Osteoblast (primary cell): ENCODE results near the gene GPX6. TPM values are rescaled to one million over a fixed set of nuclear protein-coding genes. Genes with fewer than 3 reads are reported as not detected.

ENCODE experiments used
- DNase-seq: peaks from one replicate; pipeline ENCODE4 v3.0.0; 2011; ENCODE audit warnings: low spot score, mixed read lengths; ENCODE audit not compliant: insufficient read length; ENCODE audit errors: missing footprints
- H2AFZ ChIP-seq: 2 replicates; pipeline ENCODE4 v1.6.0; 2011; ENCODE audit warnings: mild to moderate bottlenecking, low read length
- H3K27ac ChIP-seq: 2 replicates; pipeline ENCODE4 v1.5.1; 2011; ENCODE audit warnings: mild to moderate bottlenecking, low read depth, low read length, moderate library complexity
- H3K27me3 ChIP-seq: 2 replicates; pipeline ENCODE4 v1.6.0; 2012; ENCODE audit warnings: mild to moderate bottlenecking, control low read depth, inconsistent platforms, low read length, moderate library complexity; ENCODE audit not compliant: insufficient read depth
- H3K36me3 ChIP-seq: 2 replicates; pipeline ENCODE4 v1.5.1; 2011; ENCODE audit warnings: mild to moderate bottlenecking, low read length, control low read depth, moderate library complexity; ENCODE audit not compliant: insufficient read depth
- H3K4me1 ChIP-seq: 2 replicates; pipeline ENCODE4 v1.5.1; 2011; ENCODE audit warnings: mild to moderate bottlenecking, low read length, control low read depth, moderate library complexity; ENCODE audit not compliant: insufficient read depth
- H3K4me2 ChIP-seq: 2 replicates; pipeline ENCODE4 v1.6.0; 2011; ENCODE audit warnings: mild to moderate bottlenecking, low read length; ENCODE audit not compliant: insufficient read depth
- H3K4me3 ChIP-seq: fragments of 200-600 bp; sonication (generic); 3 replicates; pipeline ENCODE4 v1.5.1; 2012; ENCODE audit warnings: mild to moderate bottlenecking, low read length, inconsistent platforms; ENCODE audit not compliant: insufficient read depth
- H3K79me2 ChIP-seq: 2 replicates; pipeline ENCODE4 v1.6.0; 2012; ENCODE audit warnings: mild to moderate bottlenecking, low read length, control low read depth, inconsistent platforms; ENCODE audit not compliant: insufficient read depth
- H3K9me3 ChIP-seq: 2 replicates; pipeline ENCODE4 v1.5.1; 2011; ENCODE audit warnings: low read depth, low read length, control low read depth
- H4K20me1 ChIP-seq: 2 replicates; pipeline ENCODE4 v1.6.0; 2012; ENCODE audit warnings: mild to moderate bottlenecking, low read length, control low read depth; ENCODE audit not compliant: insufficient read depth
- total RNA-seq: library from RNA; depleted of rRNA; stranded (reverse); fragments of >200 nt; gene quantifications from 2 replicates; pipeline ENCODE4 v1.2.3, GENCODE V29; 2012
- TF ChIP-seq, protein P1 (sequence below): IDR thresholded peaks from 2 replicates; pipeline ENCODE4 v1.5.1; 2011; ENCODE audit warnings: mild to moderate bottlenecking, low read depth, low read length, moderate library complexity; ENCODE audit errors: extremely low read depth

Gene GPX6
- total RNA-seq, 1 donor, result not detected

DNA sequence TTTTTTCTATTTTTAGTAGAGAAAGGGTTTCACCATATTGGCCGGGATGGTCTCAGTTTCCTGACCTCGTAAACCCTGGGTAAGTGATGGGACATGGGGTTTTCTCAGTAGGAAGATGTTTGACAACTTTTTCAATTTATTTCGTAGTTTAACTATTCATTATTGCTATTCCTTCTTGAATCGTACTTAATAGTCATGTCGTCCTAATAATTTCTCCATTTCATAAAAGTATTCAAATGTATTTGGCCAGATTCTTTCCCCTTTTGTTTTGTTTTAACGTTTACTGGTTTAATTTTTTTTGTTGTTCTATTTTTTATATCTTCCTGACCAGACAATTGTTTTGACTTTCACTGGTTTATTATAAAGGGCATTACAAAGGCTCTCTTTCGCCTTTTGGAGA is 26.4 kb upstream of the GPX6 start:
- Histone ChIP-seq H3K4me3 (no peak overlapping the region), H3K4me1 (no peaks in the 10 kb centered on the region), H4K20me1 (no peaks in the 10 kb centered on the region), H3K4me2 (peak overlapping the region; percentile 50), H3K27me3 (no peaks in the 10 kb centered on the region), H2AFZ (no peak overlapping the region), H3K9me3 (no peaks in the 10 kb centered on the region), H3K79me2 (no peaks in the 10 kb centered on the region), H3K27ac (no peak overlapping the region), H3K36me3 (no peaks in the 10 kb centered on the region)
- TF ChIP-seq, protein P1, sequence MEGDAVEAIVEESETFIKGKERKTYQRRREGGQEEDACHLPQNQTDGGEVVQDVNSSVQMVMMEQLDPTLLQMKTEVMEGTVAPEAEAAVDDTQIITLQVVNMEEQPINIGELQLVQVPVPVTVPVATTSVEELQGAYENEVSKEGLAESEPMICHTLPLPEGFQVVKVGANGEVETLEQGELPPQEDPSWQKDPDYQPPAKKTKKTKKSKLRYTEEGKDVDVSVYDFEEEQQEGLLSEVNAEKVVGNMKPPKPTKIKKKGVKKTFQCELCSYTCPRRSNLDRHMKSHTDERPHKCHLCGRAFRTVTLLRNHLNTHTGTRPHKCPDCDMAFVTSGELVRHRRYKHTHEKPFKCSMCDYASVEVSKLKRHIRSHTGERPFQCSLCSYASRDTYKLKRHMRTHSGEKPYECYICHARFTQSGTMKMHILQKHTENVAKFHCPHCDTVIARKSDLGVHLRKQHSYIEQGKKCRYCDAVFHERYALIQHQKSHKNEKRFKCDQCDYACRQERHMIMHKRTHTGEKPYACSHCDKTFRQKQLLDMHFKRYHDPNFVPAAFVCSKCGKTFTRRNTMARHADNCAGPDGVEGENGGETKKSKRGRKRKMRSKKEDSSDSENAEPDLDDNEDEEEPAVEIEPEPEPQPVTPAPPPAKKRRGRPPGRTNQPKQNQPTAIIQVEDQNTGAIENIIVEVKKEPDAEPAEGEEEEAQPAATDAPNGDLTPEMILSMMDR, result no peak
- DNase-seq, result no peak

DNA sequence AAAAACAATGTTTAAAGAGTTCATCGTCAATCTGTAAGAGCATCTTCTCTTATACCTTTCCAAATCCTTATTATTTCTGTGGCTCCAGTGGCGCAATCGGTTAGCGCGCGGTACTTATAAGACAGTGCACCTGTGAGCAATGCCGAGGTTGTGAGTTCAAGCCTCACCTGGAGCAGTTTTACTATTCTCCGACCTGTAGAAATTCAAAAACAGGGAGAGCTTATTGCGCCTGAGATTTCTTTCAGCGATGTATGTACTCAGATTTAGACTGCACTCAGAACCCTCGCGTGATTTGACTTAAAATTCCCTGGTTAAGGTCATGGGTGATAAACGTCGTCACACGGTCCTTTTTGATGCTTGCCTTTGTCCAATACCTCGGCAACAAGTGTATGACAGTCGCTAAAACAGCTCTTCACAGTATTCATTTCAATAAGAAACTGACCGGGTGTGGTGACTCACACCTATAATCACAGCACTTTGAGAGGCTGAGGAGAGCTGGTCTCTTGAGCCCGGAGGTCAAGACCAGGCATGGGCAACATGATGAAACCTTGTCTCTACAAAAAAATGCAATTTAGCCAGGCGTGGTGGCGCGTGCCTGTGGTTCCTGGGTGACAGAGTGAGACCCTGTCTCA is 22.0 kb upstream of the GPX6 start:
- Histone ChIP-seq H2AFZ (no peak overlapping the region), H3K4me2 (peak overlapping the region; percentile 62), H3K9me3 (no peaks in the 10 kb centered on the region), H4K20me1 (no peaks in the 10 kb centered on the region), H3K27ac (no peak overlapping the region), H3K4me1 (no peaks in the 10 kb centered on the region), H3K79me2 (no peaks in the 10 kb centered on the region), H3K36me3 (no peaks in the 10 kb centered on the region), H3K4me3 (no peak overlapping the region), H3K27me3 (no peaks in the 10 kb centered on the region)
- TF ChIP-seq, protein P1, result no peak
- no peak for DNase-seq

DNA sequence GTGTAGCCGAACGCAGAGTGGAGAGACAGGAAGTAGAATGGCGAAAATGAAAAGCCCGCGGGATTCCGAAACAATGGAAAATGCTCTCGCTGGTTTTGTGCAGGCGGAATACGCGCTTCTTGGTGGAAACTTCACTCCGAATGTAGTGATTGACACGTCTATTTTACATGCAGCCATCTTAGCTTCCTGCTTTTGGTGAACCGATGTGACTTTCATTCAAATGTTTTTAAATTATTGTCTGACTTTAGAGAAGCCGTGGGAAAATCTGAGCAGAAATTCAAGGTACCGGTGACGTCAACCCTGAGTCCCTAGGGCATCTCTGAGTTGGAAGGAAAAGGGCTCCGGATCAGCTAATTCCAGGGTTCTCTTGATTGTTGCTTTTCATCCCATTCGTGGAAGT is 21.5 kb upstream of the GPX6 start:
- peak; percentile 62 for DNase-seq
- Histone ChIP-seq H3K4me1 (no peaks in the 10 kb centered on the region), H2AFZ (peak overlapping the region; percentile 47), H3K27me3 (no peaks in the 10 kb centered on the region), H3K79me2 (no peaks in the 10 kb centered on the region), H3K36me3 (no peaks in the 10 kb centered on the region), H3K4me2 (peak overlapping the region; percentile 62), H4K20me1 (no peaks in the 10 kb centered on the region), H3K9me3 (no peaks in the 10 kb centered on the region), H3K4me3 (peak overlapping the region; percentile 44), H3K27ac (no peak overlapping the region)
- TF ChIP-seq, protein P1, result no peak

- no peak overlapping the region for H3K27ac ChIP-seq
- H3K27me3 ChIP-seq, result no peaks in the 10 kb centered on the region
- no peaks in the 10 kb centered on the region for H3K9me3 ChIP-seq
- no peak overlapping the region for H3K4me2 ChIP-seq
- no peaks in the 10 kb centered on the region for H3K79me2 ChIP-seq
- no peak for DNase-seq
- TF ChIP-seq, protein P1, result no peak
- H3K4me3 ChIP-seq, result no peak overlapping the region
- H4K20me1 ChIP-seq, result no peaks in the 10 kb centered on the region
- H3K4me1 ChIP-seq, result no peaks in the 10 kb centered on the region
- no peaks in the 10 kb centered on the region for H3K36me3 ChIP-seq
- no peak overlapping the region for H2AFZ ChIP-seq
Measured at GRCh38 chr6:28534875-28535274, 19.3 kb upstream of the GPX6 start.
